Embryonic facial prominence (tissue), 1 donor: ENCODE results near the gene SUPT3H.

Source experiments
- DNase-seq: peaks from one replicate; pipeline ENCODE4 v3.0.0-alpha.2; 2016; ENCODE audit errors: extremely low spot score

SUPT3H gene

GRCh38 chr6:45377554-45378333 lies at the start of gene SUPT3H:
SUPT3H (minus strand) TSS chr6:45377934.
- DNase-seq: peak; percentile 91

DNA sequence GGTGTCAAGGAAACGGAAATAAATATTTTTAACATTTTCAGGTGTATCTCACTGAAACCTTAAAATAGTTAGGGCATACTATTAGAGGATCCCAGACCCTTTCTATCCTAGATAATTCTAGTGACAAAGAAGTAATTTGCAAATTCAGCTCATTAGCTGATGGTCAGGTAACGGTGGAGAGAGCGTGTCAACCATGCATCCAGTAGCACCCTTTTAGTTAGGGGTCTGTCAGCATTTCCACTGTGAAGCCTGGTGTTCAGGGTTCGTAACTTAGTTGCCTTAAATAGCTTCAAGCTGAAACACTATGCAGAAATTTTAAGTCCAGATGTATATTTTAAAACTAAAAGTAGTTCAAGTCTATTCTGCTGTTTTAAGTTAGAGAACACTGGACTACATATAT lies 48.5 kb upstream of the SUPT3H start:
- no peak for DNase-seq

DNA sequence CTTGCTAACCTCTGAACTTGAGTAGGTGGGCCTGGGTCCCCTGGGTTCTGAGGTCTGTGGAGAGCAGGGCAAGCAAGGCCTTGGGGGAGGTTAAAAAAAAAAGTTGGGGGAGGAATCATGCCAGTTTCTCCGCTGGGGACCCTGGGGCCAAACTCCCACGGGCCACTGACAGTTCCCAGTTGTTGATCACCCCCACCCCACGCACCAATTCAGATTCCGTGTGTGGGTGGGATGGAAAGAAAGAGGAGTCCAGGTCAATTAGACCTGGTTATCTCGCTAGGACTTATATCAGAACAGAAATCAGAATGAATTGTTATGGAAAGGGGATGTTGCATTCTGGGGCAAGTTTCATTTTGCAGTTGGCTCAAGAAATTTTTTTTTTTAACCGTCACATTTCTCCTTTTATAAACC lies 46.7 kb upstream of the SUPT3H start:
- no peak for DNase-seq

- no peak for DNase-seq
Measured at GRCh38 chr6:45423824-45424450, 46.2 kb upstream of the SUPT3H start.

- no peak for DNase-seq
Measured at GRCh38 chr6:45423111-45423823, 45.5 kb upstream of the SUPT3H start.

DNA sequence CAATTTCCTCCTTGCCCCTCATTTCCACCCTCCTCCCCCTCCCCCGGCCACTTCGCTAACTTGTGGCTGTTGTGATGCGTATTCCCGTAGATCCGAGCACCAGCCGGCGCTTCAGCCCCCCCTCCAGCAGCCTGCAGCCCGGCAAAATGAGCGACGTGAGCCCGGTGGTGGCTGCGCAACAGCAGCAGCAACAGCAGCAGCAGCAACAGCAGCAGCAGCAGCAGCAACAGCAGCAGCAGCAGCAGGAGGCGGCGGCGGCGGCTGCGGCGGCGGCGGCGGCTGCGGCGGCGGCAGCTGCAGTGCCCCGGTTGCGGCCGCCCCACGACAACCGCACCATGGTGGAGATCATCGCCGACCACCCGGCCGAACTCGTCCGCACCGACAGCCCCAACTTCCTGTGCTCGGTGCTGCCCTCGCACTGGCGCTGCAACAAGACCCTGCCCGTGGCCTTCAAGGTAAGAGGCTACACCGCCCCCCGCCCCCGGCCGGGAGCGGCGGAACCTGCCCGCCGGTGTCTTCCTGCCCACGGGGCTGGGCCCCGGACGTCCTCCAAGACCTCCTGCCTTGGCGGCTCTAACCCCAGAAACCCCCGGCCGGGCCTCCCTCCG lies 44.9 kb upstream of the SUPT3H start:
- no peak for DNase-seq

DNA sequence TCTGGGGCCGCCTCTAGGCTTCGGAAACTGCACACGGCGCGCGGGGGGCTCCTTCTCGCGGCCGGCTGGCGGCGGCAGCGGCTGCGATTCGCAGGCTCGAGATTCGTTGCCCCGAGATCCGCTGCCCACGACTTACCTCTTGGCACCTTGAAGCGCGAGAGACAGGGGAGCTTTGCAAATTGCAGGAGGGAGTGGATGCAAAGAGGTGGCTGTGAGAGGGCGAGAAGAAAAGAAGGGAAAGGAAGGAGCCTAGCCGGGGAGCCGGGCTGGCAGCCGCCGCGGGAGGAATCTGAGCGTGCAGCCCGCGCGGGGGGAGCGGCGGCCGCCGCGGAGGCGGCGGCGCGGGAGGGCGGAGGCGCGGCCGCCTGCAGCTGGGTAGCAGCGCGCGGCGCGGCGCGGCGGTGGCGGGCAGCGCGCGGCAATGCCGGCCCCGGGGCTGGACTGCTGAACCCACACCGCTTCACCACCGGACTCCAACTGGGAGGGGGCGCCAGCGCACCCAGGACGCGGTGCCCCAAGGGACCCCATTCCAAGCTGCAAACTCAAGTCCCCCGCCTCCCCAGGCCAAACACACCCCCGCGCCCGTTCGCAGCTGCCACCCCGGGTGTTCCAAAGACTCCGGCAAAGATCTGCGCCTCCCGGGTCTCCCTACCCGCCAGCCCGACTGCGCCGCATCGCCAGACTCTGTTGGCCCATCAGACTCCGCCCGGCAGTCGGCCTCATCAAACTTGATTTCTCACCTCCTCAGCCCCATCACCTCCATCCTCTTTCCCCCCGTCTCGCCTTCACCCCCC lies 44.2 kb upstream of the SUPT3H start:
- DNase-seq: no peak

DNA sequence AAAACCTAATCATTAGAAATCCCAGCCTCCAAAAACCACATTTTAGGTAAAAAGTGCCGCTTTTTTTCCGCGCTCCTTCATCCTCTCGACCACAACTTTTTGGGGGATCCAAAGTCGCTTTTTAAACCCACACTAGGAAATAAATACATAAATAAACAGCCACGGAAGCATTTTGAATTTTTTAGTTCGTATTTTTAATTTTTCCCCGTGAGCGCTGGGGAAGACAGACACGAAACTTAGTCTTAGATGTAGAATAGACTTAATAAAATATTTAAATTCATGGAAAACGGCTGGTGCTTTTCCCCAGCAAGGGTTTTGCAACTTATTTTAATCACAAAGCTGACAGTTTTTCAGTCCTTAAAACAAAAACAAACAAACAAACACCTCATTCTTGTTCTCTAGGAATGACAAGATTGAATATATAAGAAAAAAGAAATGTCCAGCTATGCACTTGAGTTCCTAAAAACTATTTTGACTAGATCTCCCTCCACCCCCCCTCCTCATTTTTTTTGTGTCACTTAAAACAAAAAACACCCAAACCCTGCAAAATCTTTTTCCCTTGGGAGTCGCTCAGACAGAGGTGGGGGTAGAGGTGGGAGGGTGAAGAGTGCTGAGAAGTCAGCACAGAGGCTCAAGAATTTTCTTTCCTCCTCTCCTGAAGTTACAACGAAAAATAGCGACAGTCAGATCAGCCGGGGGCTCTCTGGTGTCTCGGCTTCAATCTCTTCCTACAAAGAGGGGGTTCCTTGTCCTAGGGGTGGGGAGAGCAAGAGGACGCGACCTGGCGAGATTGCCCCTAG lies 43.4 kb upstream of the SUPT3H start:
- no peak for DNase-seq

DNA sequence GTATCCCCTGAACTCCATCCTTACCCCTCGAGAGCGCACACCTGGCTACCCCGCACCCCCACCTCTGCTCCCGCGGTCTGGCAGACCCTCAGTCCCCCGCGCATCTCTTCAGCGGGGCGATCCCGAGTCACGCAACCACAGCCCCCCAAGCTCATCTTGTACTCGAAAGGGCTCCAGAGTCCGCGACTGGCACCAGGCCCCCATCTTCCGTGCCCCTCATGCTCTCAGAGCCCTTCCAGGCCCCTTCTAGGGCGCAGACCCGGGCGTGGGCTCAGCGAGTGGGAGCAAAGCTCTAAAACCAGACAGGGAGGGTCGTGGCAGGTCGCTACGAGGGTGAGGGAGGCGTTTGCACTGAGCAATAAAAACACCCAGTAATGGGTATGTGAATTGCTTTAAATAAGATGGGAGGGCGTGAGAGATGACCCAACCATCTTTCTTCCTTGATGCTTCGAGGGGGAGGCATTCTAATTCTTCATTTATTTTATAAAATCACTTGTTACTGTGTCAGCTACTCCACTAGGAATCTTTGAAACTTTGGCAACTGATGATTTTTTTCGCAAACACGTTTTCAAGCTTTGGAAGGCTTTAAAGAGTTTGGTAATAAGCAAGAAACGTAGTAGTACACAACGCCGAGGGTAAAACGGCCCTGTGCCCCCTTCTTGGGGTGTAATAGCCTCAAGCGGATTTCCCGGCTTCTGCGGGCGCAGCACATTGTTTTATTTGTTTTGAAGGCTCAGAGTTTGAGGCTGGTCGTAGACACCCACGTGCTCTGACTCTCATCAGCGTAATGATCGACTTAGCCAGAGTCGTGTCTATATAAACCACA lies 42.6 kb upstream of the SUPT3H start:
- no peak for DNase-seq

GRCh38 chr6:45419571-45420082 lies 41.9 kb upstream of the SUPT3H start:
- no peak for DNase-seq

DNA sequence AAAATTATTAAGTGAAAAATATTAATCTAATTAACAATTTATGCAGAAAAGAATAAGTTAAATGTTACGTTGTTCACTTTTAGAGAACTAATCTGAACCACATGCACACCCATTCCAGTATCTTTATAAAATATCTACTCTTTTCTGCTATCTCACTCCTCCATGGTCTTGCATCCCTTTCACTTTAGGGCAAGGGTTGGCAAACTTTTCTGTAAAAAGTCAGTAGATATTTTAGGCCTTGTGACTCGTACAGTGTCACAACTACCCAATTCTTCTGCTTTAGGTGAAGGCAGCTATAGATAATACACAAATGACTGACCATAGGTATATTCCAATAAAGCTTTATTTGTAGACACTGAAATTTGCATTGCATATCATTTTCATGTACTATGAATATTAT lies 39.7 kb upstream of the SUPT3H start:
- no peak for DNase-seq

- no peak for DNase-seq
Measured at GRCh38 chr6:45416700-45417099, 39.0 kb upstream of the SUPT3H start.

DNA sequence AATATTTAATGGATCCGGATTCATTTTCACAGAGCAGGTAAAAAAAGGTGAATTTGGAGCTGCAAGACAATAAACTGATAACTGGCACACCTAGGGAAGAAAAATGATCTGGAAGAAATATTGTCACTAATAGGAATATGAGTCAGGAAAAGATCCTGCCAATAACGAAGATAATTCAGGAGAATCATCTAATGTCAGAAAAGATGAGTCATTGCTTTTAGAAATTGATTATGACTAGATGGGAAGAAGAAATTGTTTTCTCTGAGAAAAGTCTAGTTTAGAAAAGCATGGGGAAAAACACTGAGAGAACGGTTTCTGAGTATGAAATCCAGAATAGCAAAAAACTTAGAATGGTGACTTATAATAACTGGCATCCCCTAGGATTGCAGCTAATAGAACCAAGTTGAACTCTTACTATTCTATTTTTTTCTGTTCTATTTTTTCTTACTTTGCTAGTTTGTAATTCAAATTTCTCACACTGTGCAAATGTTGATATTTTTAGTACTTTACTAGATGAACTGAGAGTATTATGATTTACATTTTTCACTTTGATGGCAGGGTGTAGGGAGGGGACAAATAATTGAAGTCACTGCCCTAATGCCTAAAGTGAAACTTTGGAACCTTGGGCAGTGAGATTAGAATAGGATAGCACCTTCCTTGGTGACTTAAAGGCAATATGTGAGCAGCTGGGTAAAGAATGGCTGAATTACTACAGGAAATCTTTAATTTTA lies 38.2 kb upstream of the SUPT3H start:
- DNase-seq: no peak

DNA sequence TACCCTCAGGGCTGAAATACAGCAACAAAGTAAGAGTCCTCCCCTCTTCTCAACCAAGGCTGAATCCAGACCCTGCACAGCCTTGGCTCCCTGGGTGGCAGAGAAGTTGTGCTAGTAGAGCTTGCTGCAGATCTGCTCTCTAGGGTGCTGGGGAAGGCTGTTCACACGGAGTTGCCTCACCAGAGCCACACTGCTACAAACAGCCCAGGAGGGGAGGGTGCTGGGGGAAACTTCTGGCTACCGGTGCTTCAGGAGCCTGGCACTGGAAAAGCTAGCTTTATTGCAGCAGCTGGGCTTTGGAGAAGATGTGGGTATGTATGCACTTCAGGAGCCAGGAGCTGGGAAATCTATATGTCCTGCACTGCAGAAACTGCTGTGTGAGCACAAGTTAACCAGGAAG lies 37.6 kb upstream of the SUPT3H start:
- no peak for DNase-seq

- no peak for DNase-seq
Measured at GRCh38 chr6:45411959-45412358, 34.2 kb upstream of the SUPT3H start.

GRCh38 chr6:45400021-45400420 lies 22.3 kb upstream of the SUPT3H start:
- no peak for DNase-seq

DNA sequence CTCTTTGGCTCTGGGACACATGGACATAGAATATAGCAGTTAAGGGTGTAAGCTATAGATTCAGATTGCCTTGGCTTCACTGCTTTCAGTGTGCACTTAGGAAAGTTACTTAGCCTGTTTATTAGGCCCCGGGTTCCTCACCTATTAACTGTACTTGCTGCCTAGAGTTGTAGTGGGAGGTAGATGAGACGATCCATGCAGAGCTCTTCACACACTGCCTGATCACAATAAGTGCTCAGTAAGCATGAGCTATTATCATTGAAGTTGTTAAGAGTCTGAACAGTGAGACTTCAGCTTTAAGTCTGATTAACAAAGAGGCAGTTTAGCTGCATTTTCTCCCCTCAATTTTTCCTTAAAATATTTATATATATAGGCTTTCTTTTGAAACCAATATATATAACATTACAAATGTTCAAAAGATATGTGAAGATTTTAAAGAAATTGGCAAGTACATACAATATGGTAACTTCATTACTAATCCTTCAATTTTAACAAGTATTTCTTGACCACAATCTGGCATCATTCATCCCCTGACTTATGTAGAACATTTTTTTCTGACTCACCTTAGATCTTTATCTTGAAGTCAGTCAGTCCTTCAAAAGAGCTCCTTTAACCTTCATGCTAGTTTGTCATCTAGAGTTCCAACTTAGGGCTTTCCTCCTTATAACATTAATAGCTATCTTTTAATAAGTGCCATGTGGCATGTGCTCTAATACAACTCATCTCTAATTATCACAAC lies 20.5 kb upstream of the SUPT3H start:
- no peak for DNase-seq

- DNase-seq: no peak
Measured at GRCh38 chr6:45394586-45395095, 16.9 kb upstream of the SUPT3H start.
